DND-41 (cell line): ENCODE data around the gene DIAPH2.

Source experiments
- ATAC-seq: fragments of 200-7000 bp; cut with Tn5 transposase; 3 replicates; pipeline ENCODE4 v1.9.1; 2021; ENCODE audit warnings: low read depth; ENCODE audit not compliant: insufficient read depth
- DNase-seq: peaks from one replicate; pipeline ENCODE4 v3.0.0-alpha.2; 2020
- H2AFZ ChIP-seq: 2 replicates; pipeline ENCODE4 v1.6.0; 2012; ENCODE audit warnings: low read depth, low read length
- H3K27ac ChIP-seq: 2 replicates; pipeline ENCODE4 v1.5.1; 2012; ENCODE audit warnings: low read length, inconsistent platforms
- H3K27me3 ChIP-seq: fragments of 200-600 bp; sonication (generic); 2 replicates; pipeline ENCODE4 v1.6.0; 2012; ENCODE audit warnings: low read length, mild to moderate bottlenecking, inconsistent platforms; ENCODE audit not compliant: insufficient read depth, poor library complexity
- H3K36me3 ChIP-seq: 2 replicates; pipeline ENCODE4 v1.5.1; 2012; ENCODE audit warnings: low read length, inconsistent platforms; ENCODE audit not compliant: insufficient read depth
- H3K4me1 ChIP-seq: 2 replicates; pipeline ENCODE4 v1.5.1; 2012; ENCODE audit warnings: mild to moderate bottlenecking, low read length; ENCODE audit not compliant: insufficient read depth
- H3K4me2 ChIP-seq: 2 replicates; pipeline ENCODE4 v1.6.0; 2012; ENCODE audit warnings: mild to moderate bottlenecking, moderate library complexity, low read length, inconsistent platforms; ENCODE audit not compliant: insufficient read depth
- H3K4me3 ChIP-seq, 2 experiments: fragments of 200-600 bp in 1 of 2; shearing (Covaris generic) in 1 of 2; 2 replicates each; pipeline ENCODE4 v1.5.1; 2012 to 2016; ENCODE audit warnings: inconsistent platforms in 2 of 2, low read length in 2 of 2, mild to moderate bottlenecking in 2 of 2, low read depth in 1 of 2, moderate library complexity in 1 of 2
- H3K79me2 ChIP-seq: 2 replicates; pipeline ENCODE4 v1.6.0; 2012; ENCODE audit warnings: low read length, inconsistent platforms; ENCODE audit not compliant: insufficient read depth
- H3K9ac ChIP-seq: 2 replicates; pipeline ENCODE4 v1.6.0; 2012; ENCODE audit warnings: low read depth, mild to moderate bottlenecking, inconsistent platforms, low read length, moderate library complexity
- H3K9me3 ChIP-seq: 2 replicates; pipeline ENCODE4 v1.5.1; 2012; ENCODE audit warnings: low read length, moderate library complexity, mild to moderate bottlenecking, inconsistent platforms; ENCODE audit not compliant: insufficient read depth, severe bottlenecking
- H4K20me1 ChIP-seq: 2 replicates; pipeline ENCODE4 v1.6.0; 2012; ENCODE audit warnings: low read length; ENCODE audit not compliant: insufficient read depth
- CTCF ChIP-seq: IDR thresholded peaks from 2 replicates; pipeline ENCODE4 v1.5.1; 2012; ENCODE audit warnings: borderline replicate concordance, low read length, moderate library complexity, mild to moderate bottlenecking; ENCODE audit not compliant: poor library complexity, severe bottlenecking; ENCODE audit errors: extremely low read depth
- EZH2 ChIP-seq: IDR thresholded peaks from 3 replicates; pipeline ENCODE4 v1.6.1; 2012; ENCODE audit warnings: borderline replicate concordance, low read depth, mild to moderate bottlenecking, moderate library complexity, low read length, inconsistent platforms; ENCODE audit not compliant: severe bottlenecking

Gene DIAPH2

GRCh38 chrX:96979766-96980165 lies 295.1 kb downstream of the DIAPH2 start:
- no peak for TF ChIP-seq EZH2
- no peak for TF ChIP-seq CTCF
- H4K20me1 ChIP-seq, result no peaks in the 10 kb centered on the region
- no peaks in the 10 kb centered on the region for H3K27me3 ChIP-seq
- no peaks in the 10 kb centered on the region for H3K4me1 ChIP-seq
- H3K79me2 ChIP-seq, result no peaks in the 10 kb centered on the region
- H3K36me3 ChIP-seq, result peaks cover 7% of the 10 kb centered on the region; the same call in 1 of the 2 replicates
- no peak overlapping the region for H2AFZ ChIP-seq
- H3K4me3 ChIP-seq, result no peak overlapping the region
- H3K9me3 ChIP-seq, result no peaks in the 10 kb centered on the region
- ATAC-seq (no peak), DNase-seq (no peak)
- no peak overlapping the region for H3K9ac ChIP-seq
- H3K4me2 ChIP-seq, result no peak overlapping the region
- no peak overlapping the region for H3K27ac ChIP-seq

GRCh38 chrX:96982161-96982560 lies 297.5 kb downstream of the DIAPH2 start:
- ATAC-seq, result no peak
- no peak overlapping the region for H2AFZ ChIP-seq
- H3K4me1 ChIP-seq, result no peaks in the 10 kb centered on the region
- no peaks in the 10 kb centered on the region for H4K20me1 ChIP-seq
- no peaks in the 10 kb centered on the region for H3K79me2 ChIP-seq
- no peak overlapping the region for H3K9ac ChIP-seq
- no peak overlapping the region for H3K4me3 ChIP-seq
- no peak overlapping the region for H3K4me2 ChIP-seq
- H3K9me3 ChIP-seq, result no peaks in the 10 kb centered on the region
- no peaks in the 10 kb centered on the region for H3K27me3 ChIP-seq
- TF ChIP-seq CTCF, result no peak
- TF ChIP-seq EZH2, result no peak
- no peak overlapping the region for H3K27ac ChIP-seq
- no peak for DNase-seq
- peaks cover 7% of the 10 kb centered on the region; the same call in 1 of the 2 replicates for H3K36me3 ChIP-seq

- Histone ChIP-seq H3K36me3 (no peaks in the 10 kb centered on the region), H3K27ac (no peak overlapping the region), H3K9ac (no peak overlapping the region), H3K79me2 (no peaks in the 10 kb centered on the region), H3K27me3 (no peaks in the 10 kb centered on the region), H3K4me3 (no peak overlapping the region), H2AFZ (no peak overlapping the region), H3K9me3 (no peaks in the 10 kb centered on the region), H4K20me1 (no peaks in the 10 kb centered on the region), H3K4me1 (no peaks in the 10 kb centered on the region), H3K4me2 (no peak overlapping the region)
- no peak for TF ChIP-seq CTCF
- no peak for TF ChIP-seq EZH2
- DNase-seq (no peak), ATAC-seq (no peak)
These were observed 299.9 kb downstream of the DIAPH2 start for GRCh38 chrX:96984538-96984937.

GRCh38 chrX:96985046-96985445 lies 300.4 kb downstream of the DIAPH2 start:
- H3K27me3 ChIP-seq, result no peaks in the 10 kb centered on the region
- no peak overlapping the region for H3K9ac ChIP-seq
- DNase-seq (no peak), ATAC-seq (no peak)
- H4K20me1 ChIP-seq, result no peaks in the 10 kb centered on the region
- H3K4me1 ChIP-seq, result no peaks in the 10 kb centered on the region
- H2AFZ ChIP-seq, result no peak overlapping the region
- H3K79me2 ChIP-seq, result no peaks in the 10 kb centered on the region
- no peak overlapping the region for H3K4me3 ChIP-seq
- no peak overlapping the region for H3K4me2 ChIP-seq
- no peak for TF ChIP-seq CTCF
- no peak for TF ChIP-seq EZH2
- H3K9me3 ChIP-seq, result no peaks in the 10 kb centered on the region
- H3K36me3 ChIP-seq, result no peaks in the 10 kb centered on the region
- no peak overlapping the region for H3K27ac ChIP-seq
